ENCODE data around the gene CRYGN.

Gene CRYGN

DNA sequence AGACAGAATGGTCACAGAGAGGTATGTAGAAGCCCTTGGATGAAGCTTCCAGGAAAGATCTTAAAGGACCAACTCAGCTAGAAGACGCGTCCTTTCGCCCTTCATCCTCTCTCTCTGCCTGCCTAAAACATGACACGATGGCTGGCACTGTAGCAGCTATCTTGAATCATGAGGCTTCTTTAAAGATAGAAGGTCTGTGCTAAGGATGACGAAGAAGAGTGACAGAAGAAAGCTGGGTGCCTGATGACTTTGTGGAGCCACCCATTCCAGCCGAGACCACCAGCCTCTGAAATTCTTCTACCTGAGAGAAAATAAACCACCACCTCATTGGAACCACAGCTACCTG, 55.6 kb downstream of the CRYGN start:
- Mint-ChIP-seq H3K27ac (no peak overlapping the region), H3K27me3 (ENCODE audit: low read depth) (peaks cover 30% of the 10 kb centered on the region), H3K4me3 (no peak overlapping the region), H3K9me3 (no peaks in the 10 kb centered on the region), H3K36me3 (ENCODE audit: low read depth) (no peaks in the 10 kb centered on the region), H3K4me1 (ENCODE audit: low read depth) (peaks cover 6% of the 10 kb centered on the region)

DNA sequence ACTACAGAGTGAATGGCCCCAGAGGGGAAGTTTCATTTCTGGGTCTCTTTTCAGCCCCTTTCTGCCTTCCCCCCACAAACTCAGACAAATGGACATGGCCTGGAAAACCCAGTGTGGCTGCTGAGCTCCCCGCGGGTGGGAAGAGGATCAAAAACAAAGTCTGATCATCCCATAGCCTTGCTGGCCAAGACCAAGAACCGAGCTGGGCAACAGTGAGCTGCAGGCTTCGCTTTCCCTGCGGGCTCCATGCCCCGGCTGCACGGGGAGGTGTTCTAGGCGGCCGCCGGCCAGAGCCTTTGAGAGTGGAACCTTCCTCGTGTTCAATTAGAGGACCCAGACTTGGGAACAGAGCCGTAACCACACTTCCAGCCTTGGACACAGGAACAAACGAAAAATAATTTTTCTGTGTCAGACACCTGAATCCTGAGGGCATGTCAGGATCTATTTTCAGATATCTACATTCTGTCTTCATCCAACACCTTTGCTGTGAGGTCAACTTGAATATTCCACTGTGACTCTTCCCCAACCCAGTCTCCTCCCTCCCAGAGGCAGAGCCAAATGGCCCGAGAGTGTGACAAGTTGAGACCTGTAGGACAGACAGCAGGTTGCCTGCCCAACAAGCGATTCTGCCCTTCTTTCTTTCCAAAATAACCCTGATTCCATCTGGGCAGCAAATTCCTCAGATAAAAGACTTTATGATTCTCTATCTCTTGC, 56.1 kb downstream of the CRYGN start:
- peaks cover 6% of the 10 kb centered on the region for H3K4me1 Mint-ChIP-seq (ENCODE audit: low read depth)
- H3K27ac Mint-ChIP-seq, result no peak overlapping the region
- H3K4me3 Mint-ChIP-seq, result no peak overlapping the region
- H3K36me3 Mint-ChIP-seq (ENCODE audit: low read depth), result peaks cover 4% of the 10 kb centered on the region
- H3K27me3 Mint-ChIP-seq (ENCODE audit: low read depth), result peaks cover 30% of the 10 kb centered on the region
- no peaks in the 10 kb centered on the region for H3K9me3 Mint-ChIP-seq

DNA sequence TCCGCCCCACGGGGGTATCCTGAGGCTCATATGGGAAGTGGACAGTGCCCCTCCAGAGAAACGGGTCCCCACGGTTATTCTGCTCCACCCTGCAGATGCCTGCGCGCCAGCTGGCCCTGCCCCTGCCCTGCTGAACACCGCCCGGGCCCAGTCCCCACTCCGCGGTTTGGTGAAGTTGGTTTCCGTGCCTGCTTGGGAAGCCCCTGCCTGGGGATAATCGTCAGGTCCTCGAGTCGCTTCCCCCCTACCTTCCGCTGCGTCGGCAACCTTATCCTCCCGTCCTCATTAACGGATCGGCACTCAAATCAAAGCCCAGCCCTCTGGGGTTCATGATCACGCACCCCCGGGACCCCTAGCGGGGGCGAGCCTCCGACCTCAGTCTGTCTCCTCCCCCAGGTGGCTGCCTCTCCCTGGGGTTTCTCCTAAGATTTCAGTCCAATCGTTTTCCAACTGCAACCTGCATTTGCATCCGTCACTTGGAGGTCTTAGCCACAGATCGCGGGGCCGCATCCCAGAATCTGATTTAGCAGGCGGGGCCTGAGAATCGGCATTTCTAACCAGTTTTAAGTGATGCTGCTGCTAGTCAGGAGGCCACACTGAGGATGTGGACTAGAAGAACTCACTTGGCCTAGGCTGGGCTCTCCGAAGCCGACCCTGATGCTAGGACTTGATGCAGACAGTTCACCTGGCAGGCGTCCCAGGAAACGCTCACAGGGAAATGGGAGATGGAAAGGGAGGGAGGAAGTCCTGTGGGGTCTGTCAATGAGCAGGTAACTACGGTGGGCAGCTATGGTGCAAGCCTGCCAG, 57.7 kb downstream of the CRYGN start:
- Mint-ChIP-seq H3K36me3 (ENCODE audit: low read depth) (peaks cover 13% of the 10 kb centered on the region), H3K27ac (no peak overlapping the region), H3K9me3 (no peaks in the 10 kb centered on the region), H3K4me3 (peak overlapping the region; percentile 59), H3K4me1 (ENCODE audit: low read depth) (peaks cover 6% of the 10 kb centered on the region), H3K27me3 (ENCODE audit: low read depth) (peaks cover 30% of the 10 kb centered on the region)

DNA sequence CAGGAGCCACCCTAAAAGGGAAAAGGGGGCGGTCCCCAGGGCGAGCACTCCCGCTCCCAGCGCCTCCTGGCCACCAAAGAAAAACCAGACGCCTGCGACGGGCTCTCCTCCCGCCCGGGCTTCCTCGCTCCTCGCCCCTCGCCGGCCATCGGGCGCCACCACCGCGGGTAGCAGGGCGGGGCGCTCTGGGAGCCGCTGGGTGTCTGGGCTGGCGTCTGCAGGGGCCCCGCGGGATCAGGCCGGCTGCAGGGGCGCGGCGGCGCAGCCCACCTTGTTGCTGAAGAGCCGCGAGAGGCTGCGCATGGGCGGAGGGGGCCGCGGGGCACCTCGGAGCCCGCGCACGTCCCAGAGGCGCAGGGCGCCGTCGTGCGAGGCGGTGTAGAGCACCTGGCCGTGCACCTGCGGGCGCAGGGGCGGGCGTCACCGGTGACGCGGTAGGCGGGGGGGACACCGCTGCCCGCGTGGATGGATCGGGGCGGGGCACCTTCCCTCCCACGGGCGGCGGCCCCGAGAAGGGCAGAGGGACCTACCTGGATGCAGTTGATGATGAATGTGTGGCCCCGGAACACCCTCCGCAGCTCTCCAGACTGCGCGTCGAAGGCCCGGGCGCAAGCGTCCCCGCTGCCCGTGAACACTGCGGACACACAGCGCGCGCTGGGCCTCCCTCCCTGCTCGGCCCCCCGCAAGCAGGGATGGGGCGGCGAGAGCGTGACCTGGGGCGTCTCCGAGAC, 58.4 kb downstream of the CRYGN start:
- no peak overlapping the region for H3K27ac Mint-ChIP-seq
- no peak overlapping the region for H3K4me3 Mint-ChIP-seq
- H3K36me3 Mint-ChIP-seq (ENCODE audit: low read depth), result peaks cover 13% of the 10 kb centered on the region

DNA sequence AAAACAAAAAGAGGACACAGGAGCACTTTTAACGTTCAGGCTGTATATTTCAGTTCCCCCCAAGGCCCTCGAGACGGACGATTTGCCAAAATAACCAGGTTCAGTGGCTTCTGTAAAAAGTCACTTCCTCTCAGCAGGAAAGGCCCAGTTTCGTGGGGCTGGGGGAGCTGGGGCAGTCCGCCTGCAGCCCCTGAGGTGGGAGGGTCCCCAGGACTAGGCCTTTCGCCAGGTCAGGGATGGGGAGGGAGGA, 58.9 kb downstream of the CRYGN start:
- Mint-ChIP-seq H3K4me1 (ENCODE audit: low read depth) (peaks cover 6% of the 10 kb centered on the region), H3K27me3 (ENCODE audit: low read depth) (peaks cover 30% of the 10 kb centered on the region), H3K9me3 (no peaks in the 10 kb centered on the region), H3K36me3 (ENCODE audit: low read depth) (peaks cover 13% of the 10 kb centered on the region), H3K4me3 (no peak overlapping the region), H3K27ac (no peak overlapping the region)

More for the DNA sequence above, 58.4 kb downstream of the CRYGN start:
- Mint-ChIP-seq H3K9me3 (no peaks in the 10 kb centered on the region), H3K27me3 (ENCODE audit: low read depth) (peaks cover 30% of the 10 kb centered on the region), H3K4me1 (ENCODE audit: low read depth) (peaks cover 6% of the 10 kb centered on the region)

DNA sequence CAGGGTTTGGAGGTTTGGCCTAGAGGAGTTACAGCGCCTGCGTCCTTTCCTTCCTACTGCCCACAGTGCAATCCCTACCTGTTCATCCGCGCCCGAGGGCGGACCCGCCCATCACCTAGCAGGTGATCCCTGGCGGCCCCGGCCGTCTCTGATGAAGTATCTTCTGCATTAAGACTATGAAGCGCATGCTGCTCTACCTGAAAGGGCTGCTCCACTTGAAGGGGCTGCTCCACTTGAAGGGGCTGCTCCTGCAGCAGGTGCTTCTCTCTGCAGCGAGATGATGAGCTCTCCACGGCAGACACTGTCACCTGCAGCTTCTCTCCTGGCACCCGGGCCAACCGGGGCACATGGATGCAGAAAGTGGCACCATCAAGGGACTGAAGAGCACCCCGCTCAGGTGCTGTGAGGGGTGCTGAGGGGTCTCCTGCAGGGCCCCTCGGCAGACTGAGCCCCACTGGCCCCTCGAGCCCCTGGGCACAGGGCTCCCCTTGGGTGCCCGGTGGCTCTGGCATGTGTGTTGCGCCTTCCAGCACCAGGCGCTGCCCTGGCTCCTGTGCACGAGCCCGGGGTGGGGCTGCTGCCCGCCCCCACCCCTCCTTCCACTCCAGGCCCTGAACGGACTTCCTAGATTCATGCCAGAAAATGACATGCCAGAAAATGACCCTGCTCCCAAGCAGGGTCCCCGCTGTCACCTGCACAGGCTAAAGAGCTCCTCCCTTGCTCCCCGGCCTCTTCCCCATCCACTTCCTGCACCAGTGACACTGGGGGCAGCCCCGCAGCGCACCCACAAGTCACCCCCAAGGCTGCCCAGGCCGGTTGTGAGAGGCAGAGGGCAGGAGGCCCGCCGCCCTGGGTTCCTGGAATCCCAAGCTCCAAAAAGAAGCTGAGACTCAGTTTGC, 59.5 kb downstream of the CRYGN start:
- Mint-ChIP-seq H3K36me3 (ENCODE audit: low read depth) (peaks cover 14% of the 10 kb centered on the region), H3K27me3 (ENCODE audit: low read depth) (peaks cover 30% of the 10 kb centered on the region), H3K9me3 (no peaks in the 10 kb centered on the region), H3K4me1 (ENCODE audit: low read depth) (peaks cover 6% of the 10 kb centered on the region), H3K4me3 (no peak overlapping the region), H3K27ac (no peak overlapping the region)

DNA sequence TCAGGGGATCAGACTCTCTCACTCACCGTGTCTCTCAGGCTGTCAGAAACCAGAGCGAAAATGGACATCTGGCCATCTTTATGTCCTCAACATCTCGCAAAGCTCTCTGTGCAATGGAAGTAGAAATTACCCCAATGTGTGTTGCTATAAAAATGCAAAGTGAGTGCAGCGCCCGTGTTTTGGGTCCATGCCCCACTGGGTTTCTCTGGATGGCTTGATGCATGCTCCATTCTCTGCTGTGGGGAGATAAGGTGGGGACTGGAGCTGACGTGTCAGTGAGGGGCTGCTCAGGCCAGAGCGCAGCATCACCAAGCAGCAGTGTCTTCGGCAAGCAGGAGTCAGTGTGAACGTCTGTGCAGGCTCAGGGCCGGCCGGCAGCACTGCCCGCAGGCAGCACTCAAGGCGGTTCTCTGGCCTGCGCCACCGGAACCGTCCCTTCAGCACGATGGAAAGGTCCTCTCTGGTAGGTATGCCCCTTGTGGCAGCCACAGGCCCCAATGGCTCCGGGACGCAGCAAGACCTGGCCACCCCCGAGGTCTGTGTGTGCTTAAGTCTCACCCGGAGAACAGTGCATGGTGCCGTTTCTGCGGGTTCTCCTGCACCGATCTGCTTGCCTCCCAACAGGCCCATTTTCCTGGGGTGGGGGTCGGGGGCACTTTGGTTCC, 60.3 kb downstream of the CRYGN start:
- Mint-ChIP-seq H3K9me3 (no peaks in the 10 kb centered on the region), H3K27ac (no peak overlapping the region), H3K4me1 (ENCODE audit: low read depth) (peaks cover 6% of the 10 kb centered on the region), H3K27me3 (ENCODE audit: low read depth) (peaks cover 26% of the 10 kb centered on the region), H3K4me3 (no peak overlapping the region), H3K36me3 (ENCODE audit: low read depth) (peaks cover 15% of the 10 kb centered on the region)

DNA sequence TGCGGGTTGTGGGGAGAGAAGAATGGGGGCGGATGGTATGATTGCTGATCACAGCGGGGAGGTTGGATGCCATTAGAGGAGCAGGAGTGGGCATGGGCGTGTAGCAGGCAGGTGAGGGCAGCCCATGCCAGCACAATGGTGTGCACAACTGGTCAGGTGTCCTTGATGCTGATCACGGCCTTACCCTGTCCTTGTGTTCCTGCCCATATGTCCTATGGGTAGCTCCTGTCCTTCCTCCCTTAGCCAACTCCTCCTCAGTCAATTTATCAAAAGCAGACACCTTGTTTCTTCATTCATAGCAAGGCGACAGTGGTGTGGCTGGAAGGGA, 60.8 kb downstream of the CRYGN start:
- no peak overlapping the region for H3K27ac Mint-ChIP-seq
- H3K9me3 Mint-ChIP-seq, result no peaks in the 10 kb centered on the region
- H3K4me3 Mint-ChIP-seq, result no peak overlapping the region
- H3K27me3 Mint-ChIP-seq (ENCODE audit: low read depth), result peaks cover 21% of the 10 kb centered on the region
- peaks cover 15% of the 10 kb centered on the region for H3K36me3 Mint-ChIP-seq (ENCODE audit: low read depth)
- H3K4me1 Mint-ChIP-seq (ENCODE audit: low read depth), result peaks cover 6% of the 10 kb centered on the region

All from T-helper 1 cell treated with Interleukin-12 subunit alpha and Interleukin-12 subunit beta and Interleukin-4 antibody, amounts not matched to agents 30 μg/mL and 1 μg/mL, for 36 hours (primary cell).